GM23248 (cell line): Measurements from ENCODE around the gene ERN2. TPM values are rescaled to one million over a fixed set of nuclear protein-coding genes. Genes with fewer than 3 reads are reported as not detected.
A peak's percentile ranks its signal among the peaks of the same experiment; 100 is the strongest.

Experiments
- DNase-seq: peaks from one replicate; pipeline ENCODE4 v3.0.0-alpha.2; 2015
- H2AFZ ChIP-seq: fragments of 200-600 bp; sonication (generic); 2 replicates; pipeline ENCODE4 v1.6.1; 2016; ENCODE audit warnings: antibody characterized with exemption
- H3F3A ChIP-seq: fragments of 200-600 bp; sonication (generic); 2 replicates; pipeline ENCODE4 v1.6.1; 2016; ENCODE audit warnings: mild to moderate bottlenecking, antibody characterized with exemption, mixed run types; ENCODE audit not compliant: insufficient read depth
- H3K27ac ChIP-seq: fragments of 200-600 bp; sonication (generic); 2 replicates; pipeline ENCODE4 v1.5.1; 2016; ENCODE audit warnings: mild to moderate bottlenecking
- H3K27me3 ChIP-seq: fragments of 200-600 bp; sonication (generic); replicated peaks from 2 replicates; pipeline ENCODE4 v1.6.1; 2016; ENCODE audit warnings: mild to moderate bottlenecking; ENCODE audit not compliant: insufficient read depth
- H3K36me3 ChIP-seq: fragments of 200-600 bp; sonication (generic); 2 replicates; pipeline ENCODE4 v1.6.1; 2016; ENCODE audit warnings: low read depth, mild to moderate bottlenecking
- H3K4me1 ChIP-seq: fragments of 200-600 bp; sonication (generic); 2 replicates; pipeline ENCODE4 v1.6.1; 2016; ENCODE audit warnings: mild to moderate bottlenecking; ENCODE audit not compliant: insufficient read depth
- H3K4me2 ChIP-seq: fragments of 200-600 bp; sonication (generic); one replicate; pipeline ENCODE4 v1.6.1; 2016; ENCODE audit warnings: mild to moderate bottlenecking; ENCODE audit not compliant: unreplicated experiment
- H3K4me3 ChIP-seq: fragments of 200-600 bp; sonication (generic); 2 replicates; pipeline ENCODE4 v1.5.1; 2016; ENCODE audit warnings: mild to moderate bottlenecking
- H3K79me2 ChIP-seq: fragments of 200-600 bp; sonication (generic); 2 replicates; pipeline ENCODE4 v1.6.1; 2016; ENCODE audit warnings: mild to moderate bottlenecking; ENCODE audit not compliant: insufficient read depth
- H3K9ac ChIP-seq: fragments of 200-600 bp; sonication (generic); 2 replicates; pipeline ENCODE4 v1.6.1; 2016; ENCODE audit warnings: mild to moderate bottlenecking
- H3K9me2 ChIP-seq: fragments of 200-600 bp; sonication (generic); 2 replicates; pipeline ENCODE4 v1.6.1; 2016; ENCODE audit warnings: mixed run types, mild to moderate bottlenecking, moderate library complexity; ENCODE audit not compliant: insufficient read depth
- H3K9me3 ChIP-seq: fragments of 200-600 bp; sonication (generic); one replicate; pipeline ENCODE4 v1.6.1; 2017; ENCODE audit warnings: low read depth
- H4K20me1 ChIP-seq: fragments of 200-600 bp; sonication (generic); 2 replicates; pipeline ENCODE4 v1.6.0; 2016; ENCODE audit not compliant: insufficient read depth
- EZH2 ChIP-seq: fragments of 200-600 bp; sonication (generic); IDR thresholded peaks from 2 replicates; pipeline ENCODE4 v1.6.1; 2018; ENCODE audit warnings: antibody characterized with exemption, mild to moderate bottlenecking; ENCODE audit not compliant: insufficient read depth, poor library complexity, severe bottlenecking
- EZH2phosphoT487 ChIP-seq: fragments of 200-600 bp; sonication (generic); IDR thresholded peaks from 2 replicates; pipeline ENCODE4 v1.6.1; 2018; ENCODE audit warnings: antibody characterized with exemption, moderate library complexity, mild to moderate bottlenecking, low read depth; ENCODE audit not compliant: insufficient read depth
- WGBS, 2 experiments: methylation state at CpG; one replicate each; pipeline ENCODE4 v1.1.6; 2015 to 2017; ENCODE audit warnings: low lambda C conversion rate in 2 of 2, low coverage in 1 of 2; ENCODE audit errors: missing lambda C conversion rate in 2 of 2; 5-methylcytosine and 5-hydroxymethylcytosine counted together
- in situ Hi-C: fragments of 300-500 bp; cut with MboI; formaldehyde crosslinking; loops from 2 replicates; pipeline ENCODE4 v1.15.0; 2020
- polyA plus RNA-seq: library from polyadenylated mRNA; unstranded; fragments of >200 nt; fragmentation: Nextera tagmentation; extraction: Ambion mirVana; gene quantifications from 2 replicates; pipeline ENCODE4 v1.2.1, GENCODE V29; 2016
- total RNA-seq: library from RNA; depleted of rRNA; stranded (reverse); fragments of >200 nt; shearing (Covaris generic); gene quantifications from 2 replicates; pipeline ENCODE4 v1.2.3, GENCODE V29; 2014

Gene ERN2
- total and polyA plus RNA-seq, 2 experiments from 2014 or later = not detected

DNA sequence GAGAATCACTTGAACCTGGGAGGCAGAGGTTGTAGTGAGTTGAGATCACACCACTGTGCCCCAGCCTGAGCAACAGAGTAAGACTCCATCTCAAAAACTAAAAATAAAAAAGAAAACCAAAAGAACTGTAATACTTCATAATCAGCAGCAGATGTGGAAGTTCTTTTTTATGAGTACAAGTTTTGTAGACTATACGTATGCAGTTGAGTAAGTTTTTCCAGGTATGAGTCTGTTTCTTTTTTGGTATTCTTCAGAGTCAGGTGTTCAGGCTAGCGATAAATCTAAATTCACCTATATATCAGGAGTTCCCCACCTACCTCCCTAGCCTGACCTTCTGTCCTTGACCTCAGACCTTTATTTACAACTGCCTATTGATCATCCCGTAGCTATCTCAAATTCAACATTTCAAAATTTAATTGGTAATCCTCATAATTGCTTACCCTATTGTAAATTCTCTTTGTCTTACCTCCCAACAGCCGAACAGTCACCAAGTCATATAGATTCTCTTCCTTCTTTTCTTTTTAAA, 61.0 kb downstream of the ERN2 start:
- Histone ChIP-seq H3K79me2 (peaks cover 99% of the 10 kb centered on the region), H3K9me2 (no peaks in the 10 kb centered on the region), H3F3A (no peaks in the 10 kb centered on the region), H2AFZ (no peak overlapping the region), H3K36me3 (peaks cover 30% of the 10 kb centered on the region), H3K4me1 (no peaks in the 10 kb centered on the region), H3K4me2 (no peak overlapping the region), H3K27ac (no peak overlapping the region), H3K4me3 (no peak overlapping the region), H4K20me1 (no peaks in the 10 kb centered on the region), H3K27me3 (no peaks in the 10 kb centered on the region), H3K9ac (no peak overlapping the region), H3K9me3 (no peaks in the 10 kb centered on the region)
- TF ChIP-seq EZH2 (no peak), EZH2phosphoT487 (no peak)
- in situ Hi-C loops = no loop called here
- WGBS, 2 experiments = 84 to 89% methylated on average over 4 of the region's 4 CpGs
- no peak for DNase-seq

DNA sequence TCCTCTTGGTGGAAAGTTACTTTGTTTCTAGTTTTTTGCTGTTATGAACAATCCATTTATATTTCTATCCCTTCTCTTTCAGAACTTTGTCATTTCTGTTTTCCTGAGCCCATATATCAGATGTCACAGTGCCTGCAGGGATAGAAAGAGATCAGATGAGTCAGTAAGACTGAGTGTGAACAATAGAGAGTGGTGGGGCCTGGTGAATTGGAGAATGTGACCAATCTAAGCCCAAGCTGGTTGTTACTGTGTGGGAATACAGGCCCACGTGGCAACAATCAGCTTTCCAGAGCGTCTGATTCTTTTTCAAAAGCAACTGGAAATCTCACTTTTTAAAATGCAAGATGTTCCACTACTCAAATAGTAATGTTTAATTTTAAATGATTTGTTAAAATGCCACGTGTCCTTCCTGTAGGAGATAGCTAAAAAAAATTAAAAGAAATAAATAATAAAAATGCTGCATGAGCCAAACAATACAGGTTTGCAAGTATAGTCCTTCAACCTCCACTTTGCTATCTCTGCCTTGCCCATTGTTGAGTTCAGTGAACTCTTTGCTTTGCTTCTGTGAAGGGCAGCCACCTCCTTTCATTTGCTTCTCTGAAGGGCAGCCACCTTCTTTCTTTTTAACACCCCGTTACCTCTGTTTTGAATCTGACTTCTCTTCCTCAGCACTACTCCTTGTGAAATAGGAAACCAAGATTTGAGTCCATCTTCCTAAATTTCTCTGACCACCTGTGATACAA, 62.2 kb downstream of the ERN2 start:
- no peaks in the 10 kb centered on the region for H3K4me1 ChIP-seq
- H3K9me2 ChIP-seq = no peaks in the 10 kb centered on the region
- peaks cover 100% of the 10 kb centered on the region for H3K79me2 ChIP-seq
- no peaks in the 10 kb centered on the region for H3F3A ChIP-seq
- H3K27me3 ChIP-seq = no peaks in the 10 kb centered on the region
- H3K36me3 ChIP-seq = peaks cover 35% of the 10 kb centered on the region
- H3K9ac ChIP-seq = no peak overlapping the region
- no peak for TF ChIP-seq EZH2
- TF ChIP-seq EZH2phosphoT487 = no peak
- in situ Hi-C loops = no loop called here
- peaks cover 3% of the 10 kb centered on the region; the same call in 1 of the 2 replicates for H4K20me1 ChIP-seq
- H3K4me3 ChIP-seq = no peak overlapping the region
- no peak for DNase-seq
- H3K9me3 ChIP-seq = no peaks in the 10 kb centered on the region
- H3K27ac ChIP-seq = no peak overlapping the region
- H3K4me2 ChIP-seq = no peak overlapping the region
- 85 to 87% methylated on average over 4 of the region's 4 CpGs for WGBS, 2 experiments
- no peak overlapping the region for H2AFZ ChIP-seq

DNA sequence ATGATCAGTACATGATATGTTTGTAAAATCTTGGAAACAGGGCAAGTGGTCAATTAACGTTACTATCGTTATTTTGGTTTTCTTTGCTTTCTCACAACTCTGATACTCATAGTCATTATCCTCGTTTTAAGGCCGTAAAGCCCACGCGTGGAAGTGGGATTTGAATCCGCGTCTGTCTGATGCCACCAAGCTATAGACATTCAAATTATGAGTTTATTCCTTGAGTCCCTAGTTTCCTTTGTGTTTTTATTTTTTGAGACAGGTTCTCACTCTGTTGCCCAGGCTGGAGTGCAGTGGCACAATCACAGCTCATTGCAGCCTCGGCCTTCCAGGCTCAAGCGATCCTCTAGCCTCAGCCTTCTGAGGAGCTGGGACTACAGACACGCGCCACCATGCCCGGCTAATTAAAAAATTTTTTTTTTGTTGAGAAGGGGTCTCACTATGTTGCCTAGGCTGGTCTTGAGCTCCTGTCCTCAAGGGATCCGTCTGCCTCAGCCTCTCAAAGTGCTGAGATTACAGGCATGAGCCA, 70.7 kb downstream of the ERN2 start:
- peak overlapping the region; percentile 96 for H2AFZ ChIP-seq
- peaks cover 6% of the 10 kb centered on the region; the same call in 1 of the 2 replicates for H4K20me1 ChIP-seq
- peaks cover 89% of the 10 kb centered on the region for H3K79me2 ChIP-seq
- peaks cover 7% of the 10 kb centered on the region; the same call in 1 of the 2 replicates for H3K4me1 ChIP-seq
- H3K4me3 ChIP-seq = peak overlapping the region; percentile 99
- H3K9me2 ChIP-seq = no peaks in the 10 kb centered on the region
- H3F3A ChIP-seq = no peaks in the 10 kb centered on the region
- peaks cover 12% of the 10 kb centered on the region; the same call in 1 of the 2 replicates for H3K36me3 ChIP-seq
- no peak overlapping the region for H3K27ac ChIP-seq
- H3K27me3 ChIP-seq = no peaks in the 10 kb centered on the region
- peak overlapping the region; percentile 93 for H3K9ac ChIP-seq
- in situ Hi-C loops = no loop called here
- no peak for TF ChIP-seq EZH2
- no peak for TF ChIP-seq EZH2phosphoT487
- peak overlapping the region; percentile 89 for H3K4me2 ChIP-seq
- 54 to 64% methylated on average over 14 of the region's 14 CpGs for WGBS, 2 experiments
- no peaks in the 10 kb centered on the region for H3K9me3 ChIP-seq
- peak; percentile 7 for DNase-seq

DNA sequence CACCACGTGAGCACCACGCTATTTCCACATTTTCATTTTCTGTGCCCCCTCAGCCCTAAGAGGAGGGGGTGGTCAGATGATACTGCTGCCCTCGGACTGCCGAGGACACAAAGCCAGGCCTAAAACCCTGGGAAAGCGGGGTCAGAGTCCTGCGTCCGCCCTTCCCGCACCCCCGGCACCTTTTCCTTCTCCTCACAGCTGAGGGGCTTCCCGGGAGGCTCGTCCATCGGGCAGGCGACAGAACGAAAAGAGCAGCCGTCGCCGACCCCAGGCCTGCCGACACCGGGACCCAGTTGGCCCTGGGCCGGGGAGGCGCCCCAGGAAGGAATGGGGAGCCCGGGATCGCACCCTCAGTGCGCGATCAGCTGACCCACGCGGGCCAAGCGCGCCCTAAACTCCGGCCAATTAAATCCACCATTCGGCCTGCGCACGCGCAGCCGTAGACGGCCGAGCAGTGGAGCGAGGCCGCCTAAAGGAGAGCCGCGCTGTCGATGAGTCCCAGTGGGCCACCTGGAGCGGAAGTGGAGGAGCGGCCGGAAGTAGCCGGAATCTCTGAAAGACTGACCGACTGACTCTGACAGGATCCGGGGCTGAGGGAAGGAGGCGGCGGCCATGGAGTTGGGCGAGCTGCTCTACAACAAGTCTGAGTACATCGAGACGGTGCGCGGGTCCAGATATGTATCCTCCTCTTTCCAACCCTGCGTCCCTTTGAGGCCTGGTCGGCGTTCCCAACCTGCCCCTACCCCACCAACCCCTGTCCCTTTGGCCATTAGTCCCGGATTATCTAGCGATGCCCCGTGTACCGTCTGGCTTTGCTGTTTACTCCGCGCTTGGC, 71.9 kb downstream of the ERN2 start, which contains the start of the genes DCTN5 and PALB2:
Gene DCTN5, plus strand, starts transcription at position 536 of the 835 bp plus-strand sequence. Its CDS starts 77 bp downstream, at position 613.
Gene PALB2, minus strand, starts transcription at position 380 of the 835 bp plus-strand sequence. Its CDS starts 153 bp downstream, at position 227.
- DNase-seq = peak; percentile 99
- Histone ChIP-seq H2AFZ (peak within 1 kb of the TSS; percentile 96), H3K4me2 (peak within 1 kb of the TSS; percentile 89), H3K27ac (peak within 1 kb of the TSS; percentile 60), H3F3A (no peaks in the 10 kb centered on the region), H3K9ac (peak within 1 kb of the TSS; percentile 93), H3K79me2 (peaks cover 78% of the 10 kb centered on the region), H3K4me3 (peak within 1 kb of the TSS; percentile 99), H3K4me1 (peaks cover 7% of the 10 kb centered on the region; the same call in 1 of the 2 replicates), H3K36me3 (peaks cover 15% of the 10 kb centered on the region; the same call in 1 of the 2 replicates), H3K27me3 (no peaks in the 10 kb centered on the region), H4K20me1 (peaks cover 6% of the 10 kb centered on the region; the same call in 1 of the 2 replicates), H3K9me2 (no peaks in the 10 kb centered on the region), H3K9me3 (no peaks in the 10 kb centered on the region)
- in situ Hi-C loops = no loop called here
- TF ChIP-seq EZH2 (no peak), EZH2phosphoT487 (no peak)
- WGBS, 2 experiments = 0 to 1% methylated on average over 59 to 64 of the region's 64 CpGs
